Measurements from ENCODE around the gene SLC11A2. TPM values are rescaled to one million over a fixed set of nuclear protein-coding genes. Genes with fewer than 3 reads are reported as not detected.

Gene SLC11A2
- total RNA-seq, 1 experiment from 2014 or later: 33.9 TPM

DNA sequence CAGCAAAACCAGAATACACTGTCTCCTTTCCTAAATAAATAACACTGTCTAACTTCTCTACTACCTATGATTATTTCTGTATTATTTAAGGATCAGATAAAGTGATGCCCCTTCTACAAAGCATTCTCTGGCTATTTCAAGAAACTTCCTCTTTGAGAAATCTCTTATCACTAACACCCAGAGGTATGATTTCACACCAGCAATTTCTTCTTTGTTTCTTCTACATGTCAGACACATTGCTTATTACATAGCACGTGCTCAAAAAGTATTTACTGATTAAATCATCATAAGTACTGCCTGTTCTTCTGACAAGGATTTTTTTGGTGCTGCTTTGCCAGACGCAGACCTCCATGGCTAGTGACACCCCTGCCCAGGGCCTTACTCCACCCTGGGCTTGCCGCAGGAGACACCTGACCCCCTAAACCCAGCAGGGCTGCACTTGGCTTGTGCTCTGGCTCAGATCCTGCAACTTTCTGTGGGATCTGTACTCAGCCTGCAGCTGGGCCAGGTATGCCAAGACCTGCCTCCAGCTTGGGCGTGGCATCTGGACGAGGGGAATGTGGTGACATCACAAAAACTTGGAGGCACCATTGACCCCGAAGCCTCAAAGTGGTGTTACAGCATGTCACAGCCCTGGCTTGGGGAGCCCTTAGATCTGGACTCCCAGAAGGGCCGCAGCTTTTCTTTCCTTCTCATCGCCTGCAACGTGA, 89.2 kb downstream of the SLC11A2 start:
- H3K27ac ChIP-seq (ENCODE audit: low read depth, low read length, poor library complexity, severe bottlenecking): no peak overlapping the region
- no peaks in the 10 kb centered on the region for H3K27me3 ChIP-seq (replicated peaks; ENCODE audit: insufficient read depth, low read depth, low read length, poor library complexity)
- POLR2A ChIA-PET (ENCODE audit: low non-redundant PET): no interaction called here
- H3K36me3 ChIP-seq (ENCODE audit: insufficient read depth, low read length, poor library complexity, severe bottlenecking): no peaks in the 10 kb centered on the region
- CTCF ChIA-PET: no interaction called here
- TF ChIP-seq CTCF (conservative IDR thresholded peaks at IDR 0.05; ENCODE audit: low read depth, low read length) (no peak), EZH2 (IDR thresholded peaks at IDR 0.05; ENCODE audit: borderline replicate concordance, low read depth, low read length, poor library complexity, severe bottlenecking) (no peak)
- peaks cover 6% of the 10 kb centered on the region for H3K4me1 ChIP-seq (ENCODE audit: insufficient read depth, low read length, poor library complexity, severe bottlenecking)
- no peaks in the 10 kb centered on the region for H3K9me3 ChIP-seq (ENCODE audit: low read depth, low read length, poor library complexity, severe bottlenecking)
- no peak for DNase-seq (ENCODE audit: low spot score)
- no TSS peak for BruUV-seq (replicated peaks)
- intact Hi-C loops (cut with micrococcal nuclease; ENCODE audit: unreplicated experiment): no loop called here
- no peak overlapping the region for H3K4me3 ChIP-seq (ENCODE audit: low read depth, low read length, poor library complexity, severe bottlenecking)

GRCh38 chr12:50934981-50935807, 91.0 kb downstream of the SLC11A2 start:
- no peaks in the 10 kb centered on the region for H3K9me3 ChIP-seq (ENCODE audit: low read depth, low read length, poor library complexity, severe bottlenecking)
- H3K4me3 ChIP-seq (ENCODE audit: low read depth, low read length, poor library complexity, severe bottlenecking): no peak overlapping the region
- no peaks in the 10 kb centered on the region for H3K36me3 ChIP-seq (ENCODE audit: insufficient read depth, low read length, poor library complexity, severe bottlenecking)
- POLR2A ChIA-PET (ENCODE audit: low non-redundant PET): no interaction called here
- no peak for TF ChIP-seq EZH2 (IDR thresholded peaks at IDR 0.05; ENCODE audit: borderline replicate concordance, low read depth, low read length, poor library complexity, severe bottlenecking)
- TF ChIP-seq CTCF (conservative IDR thresholded peaks at IDR 0.05; ENCODE audit: low read depth, low read length): no peak
- DNase-seq (ENCODE audit: low spot score): no peak
- BruUV-seq (replicated peaks): no TSS peak
- CTCF ChIA-PET: no interaction called here
- H3K27ac ChIP-seq (ENCODE audit: low read depth, low read length, poor library complexity, severe bottlenecking): no peak overlapping the region
- intact Hi-C loops (cut with micrococcal nuclease; ENCODE audit: unreplicated experiment): no loop called here
- peaks cover 6% of the 10 kb centered on the region for H3K4me1 ChIP-seq (ENCODE audit: insufficient read depth, low read length, poor library complexity, severe bottlenecking)
- H3K27me3 ChIP-seq (replicated peaks; ENCODE audit: insufficient read depth, low read depth, low read length, poor library complexity): no peaks in the 10 kb centered on the region

- Histone ChIP-seq H3K27ac (ENCODE audit: low read depth, low read length, poor library complexity, severe bottlenecking) (no peak overlapping the region), H3K27me3 (replicated peaks; ENCODE audit: insufficient read depth, low read depth, low read length, poor library complexity) (no peaks in the 10 kb centered on the region), H3K4me3 (ENCODE audit: low read depth, low read length, poor library complexity, severe bottlenecking) (no peak overlapping the region), H3K36me3 (ENCODE audit: insufficient read depth, low read length, poor library complexity, severe bottlenecking) (no peaks in the 10 kb centered on the region), H3K4me1 (ENCODE audit: insufficient read depth, low read length, poor library complexity, severe bottlenecking) (peaks cover 6% of the 10 kb centered on the region), H3K9me3 (ENCODE audit: low read depth, low read length, poor library complexity, severe bottlenecking) (no peaks in the 10 kb centered on the region)
- TF ChIP-seq CTCF (conservative IDR thresholded peaks at IDR 0.05; ENCODE audit: low read depth, low read length): no peak
- TF ChIP-seq EZH2 (IDR thresholded peaks at IDR 0.05; ENCODE audit: borderline replicate concordance, low read depth, low read length, poor library complexity, severe bottlenecking): no peak
- ChIA-PET POLR2A (ENCODE audit: low non-redundant PET) (no interaction called here), CTCF (no interaction called here)
- intact Hi-C loops (cut with micrococcal nuclease; ENCODE audit: unreplicated experiment): no loop called here
- no peak for DNase-seq (ENCODE audit: low spot score)
- BruUV-seq (replicated peaks): no TSS peak
Measured at GRCh38 chr12:50934371-50934851, 91.8 kb downstream of the SLC11A2 start.
